Erythroblast (primary cell): ENCODE results near the gene NDUFS1.
A peak's percentile ranks its signal among the peaks of the same experiment; 100 is the strongest.
"Not testable (repeated sequence)": the region's sequence is repeated elsewhere in the genome, so short reads cannot be mapped to it uniquely, and the experiment has no call there.

Source experiments
- DNase-seq, 2 experiments: peaks; one replicate each; lab custom pipeline; 2025; lab: John Stamatoyannopoulos, UW
- GATA1 ChIP-seq: IDR thresholded peaks from 2 replicates; pipeline ENCODE4 v1.6.1; 2011; ENCODE audit warnings: low read depth, mild to moderate bottlenecking, control low read depth, low read length, moderate library complexity
- POLR2A ChIP-seq: IDR thresholded peaks from 2 replicates; pipeline ENCODE4 v1.6.1; 2011; ENCODE audit warnings: mild to moderate bottlenecking, low read length

Gene NDUFS1

DNA sequence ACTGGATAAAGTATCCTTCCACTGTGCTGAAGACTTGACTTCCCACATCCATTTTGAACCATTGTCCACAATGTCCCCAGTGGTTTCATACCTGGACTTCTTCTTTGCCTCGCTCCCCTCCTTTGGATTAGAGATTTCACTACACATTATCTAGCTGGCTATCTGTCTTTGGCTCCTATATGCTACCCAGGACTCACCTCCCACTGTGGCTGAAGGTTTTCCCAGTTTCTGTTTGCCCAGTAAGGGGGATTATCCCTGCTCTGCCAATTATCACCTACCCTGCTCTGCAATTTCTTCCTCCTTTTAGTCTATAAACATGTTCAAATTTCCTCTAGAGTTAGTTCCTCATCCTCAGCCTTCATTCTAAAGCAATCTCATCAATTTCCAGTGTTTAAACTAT lies 9.1 kb downstream of the NDUFS1 start:
- DNase-seq: no peak

GRCh38 chr2:206149330-206149729 lies 9.9 kb downstream of the NDUFS1 start:
- DNase-seq: no peak
- TF ChIP-seq GATA1 (no peak), POLR2A (no peak)

More for the DNA sequence above, 9.1 kb downstream of the NDUFS1 start:
- TF ChIP-seq POLR2A: no peak
- TF ChIP-seq GATA1: no peak

DNA sequence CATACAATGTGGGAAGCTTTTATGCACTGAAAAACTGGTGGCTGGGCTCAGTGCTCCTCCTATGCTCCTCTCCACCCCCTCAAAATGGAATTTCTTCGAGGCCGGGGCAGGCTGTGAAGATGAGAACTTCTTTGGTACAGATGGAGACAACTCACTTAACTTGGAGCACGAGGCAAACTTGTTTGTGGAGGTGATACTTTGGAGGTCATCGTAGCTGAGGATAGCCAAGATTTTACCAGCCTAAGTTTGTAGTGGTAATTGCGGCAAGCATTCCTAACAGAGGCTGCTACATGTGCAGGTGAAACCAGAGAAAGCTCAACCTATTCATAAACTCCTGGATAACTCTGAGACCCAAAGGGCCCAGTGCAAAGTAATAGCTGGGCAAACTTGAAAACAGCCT lies 13.6 kb downstream of the NDUFS1 start:
- DNase-seq: no peak
- no peak for TF ChIP-seq POLR2A
- TF ChIP-seq GATA1: no peak

GRCh38 chr2:206144383-206144782 lies 14.9 kb downstream of the NDUFS1 start:
- TF ChIP-seq POLR2A (no peak), GATA1 (no peak)
- DNase-seq: no peak

GRCh38 chr2:206143451-206143850 lies 15.8 kb downstream of the NDUFS1 start:
- no peak for TF ChIP-seq POLR2A
- TF ChIP-seq GATA1: no peak

GRCh38 chr2:206127656-206128055 lies 31.6 kb downstream of the NDUFS1 start:
- TF ChIP-seq GATA1 (no peak), POLR2A (no peak)
- DNase-seq: peak in 1 of 2 experiments; percentile 10

More at GRCh38 chr2:206143451-206143850, 15.8 kb downstream of the NDUFS1 start:
- no peak for DNase-seq

DNA sequence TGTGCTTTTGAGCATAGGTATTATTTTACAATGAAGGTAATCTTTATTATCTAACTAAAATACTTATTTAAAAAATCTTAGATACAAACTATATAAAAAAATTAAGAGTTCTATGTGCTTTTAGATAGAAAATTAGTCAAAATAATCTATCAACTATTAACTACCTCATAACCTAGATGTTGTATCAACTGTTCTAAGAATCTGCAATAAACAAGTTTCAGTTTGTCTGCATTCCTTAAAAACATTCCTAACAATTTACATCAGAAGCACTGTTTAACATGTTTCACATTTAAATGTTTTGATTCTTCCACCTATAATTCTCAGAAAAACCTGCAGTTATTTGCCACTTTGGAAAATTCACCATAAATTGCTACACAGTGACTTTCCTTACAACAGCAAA lies 33.3 kb downstream of the NDUFS1 start:
- TF ChIP-seq GATA1 (no peak), POLR2A (no peak)
- DNase-seq: no peak

GRCh38 chr2:206122569-206122968 lies 36.7 kb downstream of the NDUFS1 start:
- DNase-seq: not testable (repeated sequence)

DNA sequence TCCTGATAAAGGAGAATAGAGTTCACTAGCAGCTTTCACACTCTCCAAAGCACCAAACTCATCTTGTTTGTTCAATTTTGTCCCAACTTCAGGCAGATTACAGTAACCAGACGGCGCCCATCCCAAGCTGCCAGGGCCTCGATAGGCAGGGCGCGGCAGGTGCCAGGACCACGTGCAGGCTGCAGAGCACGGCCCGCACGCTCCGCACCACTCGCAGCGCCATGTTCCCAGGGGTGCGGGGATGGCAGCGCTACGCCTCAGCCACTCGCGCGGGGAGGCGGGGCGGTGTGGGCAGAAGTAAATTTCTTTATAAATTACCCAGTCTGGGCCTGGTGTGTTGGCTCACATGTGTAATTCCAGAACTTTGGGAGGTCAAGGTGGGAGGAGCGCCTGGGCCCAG lies 43.0 kb downstream of the NDUFS1 start:
- TF ChIP-seq GATA1: no peak
- TF ChIP-seq POLR2A: no peak
- no peak for DNase-seq

- TF ChIP-seq POLR2A: no peak
- no peak for TF ChIP-seq GATA1
- no peak for DNase-seq
Observed at GRCh38 chr2:206115026-206115578, 44.1 kb downstream of the NDUFS1 start.

GRCh38 chr2:206112846-206113547 lies 46.2 kb downstream of the NDUFS1 start:
- DNase-seq: no peak
- TF ChIP-seq POLR2A (no peak), GATA1 (no peak)

DNA sequence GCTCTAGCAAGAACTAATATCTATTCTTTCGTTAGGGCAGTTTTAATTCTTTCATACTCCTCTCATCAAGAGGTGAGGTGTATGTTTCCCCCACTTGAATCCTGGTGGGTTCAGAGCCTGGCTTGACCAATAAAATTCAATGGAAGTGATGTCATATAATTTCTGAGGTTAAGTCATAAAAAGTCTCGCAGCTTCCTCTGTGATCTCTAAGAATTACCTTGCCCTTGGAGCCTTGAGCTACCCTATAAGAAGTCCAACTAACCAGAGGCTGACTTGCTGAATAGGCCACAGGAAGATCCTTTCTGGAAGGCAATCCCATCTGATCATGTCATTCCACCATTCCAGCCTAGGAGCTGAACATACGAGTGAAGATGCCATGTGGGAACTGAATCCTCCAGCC lies 47.1 kb downstream of the NDUFS1 start:
- TF ChIP-seq GATA1 (no peak), POLR2A (no peak)
- no peak for DNase-seq

DNA sequence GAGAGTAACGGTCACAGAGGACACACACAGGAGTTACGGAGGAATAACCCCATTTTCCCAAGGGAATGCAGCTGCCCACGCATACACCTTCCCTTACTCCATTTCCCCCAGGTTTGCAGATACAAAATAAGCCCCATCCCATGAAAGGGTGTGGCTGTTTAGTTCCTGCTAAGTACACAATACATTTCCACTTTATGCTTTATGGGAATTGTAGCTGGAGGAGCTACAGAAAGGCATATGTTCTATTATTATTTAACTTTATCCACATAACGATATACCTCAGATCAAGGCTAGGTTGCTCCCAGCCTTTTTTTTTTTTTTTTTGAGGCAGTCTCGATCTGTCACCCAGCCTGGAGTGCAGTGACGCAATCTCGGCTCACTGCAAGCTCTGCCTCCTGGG lies 50.5 kb downstream of the NDUFS1 start:
- DNase-seq: no peak
- TF ChIP-seq GATA1: no peak
- TF ChIP-seq POLR2A: no peak

- TF ChIP-seq POLR2A (no peak), GATA1 (no peak)
- DNase-seq: no peak
Observed at GRCh38 chr2:206105541-206105940, 53.7 kb downstream of the NDUFS1 start.

GRCh38 chr2:206105038-206105437 lies 54.2 kb downstream of the NDUFS1 start:
- TF ChIP-seq GATA1: no peak
- no peak for TF ChIP-seq POLR2A
- no peak for DNase-seq

GRCh38 chr2:206098872-206099271 lies 60.4 kb downstream of the NDUFS1 start:
- not testable (repeated sequence) for DNase-seq
